CMK (cell line): Measurements from ENCODE around the gene DPH1.

Experiments used
- DNase-seq: peaks from one replicate; pipeline ENCODE4 v3.0.0-alpha.2; 2010; ENCODE audit warnings: low read depth

DPH1 gene

GRCh38 chr17:2050300-2051060, 20.5 kb downstream of the DPH1 start:
- DNase-seq: no peak

GRCh38 chr17:2051061-2051932, 21.3 kb downstream of the DPH1 start:
- DNase-seq: no peak

- DNase-seq: no peak
Measured at GRCh38 chr17:2051933-2052559, 22.1 kb downstream of the DPH1 start.

DNA sequence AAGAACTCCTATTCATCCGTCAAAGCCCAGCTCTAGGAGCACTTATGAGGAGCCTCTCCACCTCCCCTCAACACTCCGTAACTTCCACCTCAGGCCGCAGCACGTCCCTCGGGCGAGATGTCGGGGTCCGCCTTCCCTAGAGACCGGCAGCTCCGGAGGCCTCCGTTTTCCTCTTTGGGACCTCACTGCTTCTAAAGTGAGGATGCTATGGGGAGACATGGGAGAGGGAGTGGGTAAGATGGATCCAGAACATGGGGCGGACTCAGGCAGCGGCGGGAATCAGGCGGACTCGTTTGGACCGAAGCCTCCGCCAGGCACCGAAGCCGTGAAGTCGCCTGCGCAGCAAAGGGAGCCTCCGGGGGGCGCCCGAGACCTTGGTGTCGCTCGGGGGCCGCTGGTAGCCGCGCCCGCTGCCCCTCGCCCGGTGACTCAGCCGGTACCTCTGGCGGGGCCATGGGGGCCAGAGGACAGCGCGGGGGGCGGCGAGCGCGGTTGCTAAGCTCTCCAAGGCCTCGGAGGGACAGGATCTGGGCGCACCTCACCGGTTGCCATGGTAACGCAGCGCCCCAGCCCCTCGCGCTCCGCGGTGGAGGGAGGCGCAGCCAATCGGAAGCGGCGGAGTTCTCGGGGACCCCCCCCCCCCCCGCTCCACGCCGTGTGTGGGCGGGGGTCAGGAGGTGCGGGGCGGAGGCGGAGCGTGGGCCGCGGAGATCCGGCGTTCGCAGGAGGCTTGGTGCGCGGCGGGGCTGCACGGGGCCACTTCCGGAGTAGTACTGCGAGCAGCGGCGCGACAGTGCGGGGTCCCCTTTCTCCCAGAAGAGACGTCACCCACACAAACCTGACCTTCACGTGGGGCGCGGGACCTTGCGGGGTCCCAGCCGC, 23.7 kb downstream of the DPH1 start:
- no peak for DNase-seq

DNA sequence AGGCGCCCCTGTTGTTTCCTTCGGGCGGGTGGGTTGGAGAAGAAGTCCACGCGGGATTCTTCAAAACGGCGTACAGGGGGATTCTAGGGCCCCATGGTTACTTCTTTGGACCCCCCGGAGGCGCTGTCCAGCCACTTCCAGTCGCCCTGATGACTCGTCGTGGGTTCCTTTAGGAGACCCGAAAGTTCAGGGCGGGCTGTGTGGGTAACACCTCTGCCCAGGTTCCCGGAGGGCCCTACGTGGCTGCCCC, 24.2 kb downstream of the DPH1 start:
- no peak for DNase-seq

DNA sequence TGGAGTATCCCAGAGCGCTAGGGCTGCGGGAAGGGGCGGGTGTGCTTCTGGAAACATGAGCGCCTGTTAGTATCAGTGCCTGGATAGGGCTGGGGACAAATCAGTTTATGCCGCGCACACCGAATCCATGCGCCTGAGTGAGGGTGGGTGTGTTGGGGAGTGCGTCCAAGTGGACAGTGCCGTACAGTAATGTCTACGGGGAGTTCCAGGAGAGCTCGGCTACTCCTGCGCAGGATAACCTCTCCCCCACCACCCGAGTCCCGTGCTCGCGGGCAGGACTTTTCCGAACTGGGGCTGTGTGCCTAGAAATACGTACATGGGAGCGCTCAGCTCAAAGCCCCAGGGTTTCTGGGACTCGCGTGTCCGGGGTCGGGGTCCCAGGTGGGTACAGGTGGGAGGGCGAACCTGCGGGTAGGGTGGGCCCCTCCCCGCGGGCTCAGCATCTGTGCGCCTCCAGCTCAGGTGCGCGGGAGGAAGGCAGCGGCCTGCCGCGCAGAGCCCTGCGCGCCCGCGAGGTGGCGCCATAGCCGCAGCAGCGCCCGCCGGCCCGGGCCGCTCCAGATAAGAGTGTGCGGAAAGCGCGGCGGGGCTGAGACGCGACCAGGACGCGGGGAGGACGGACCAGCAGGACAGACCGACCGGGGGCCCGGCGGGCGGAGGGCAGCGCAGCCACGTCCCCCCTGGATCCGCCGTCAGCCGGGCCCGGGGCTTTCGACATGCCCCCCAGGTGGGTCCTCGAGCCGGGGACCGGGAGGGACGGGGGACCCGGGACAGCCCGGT, 24.7 kb downstream of the DPH1 start, which contains the start of gene HIC1:
Gene HIC1, plus strand, starts transcription at position 592 of the 780 bp plus-strand sequence. CDS start 1,588 bp downstream, outside the sequence.
- DNase-seq: no peak

- DNase-seq: no peak
Measured at GRCh38 chr17:2055292-2056205, 25.6 kb downstream of the DPH1 start.

GRCh38 chr17:2056206-2057174, 26.5 kb downstream of the DPH1 start:
- no peak for DNase-seq

DNA sequence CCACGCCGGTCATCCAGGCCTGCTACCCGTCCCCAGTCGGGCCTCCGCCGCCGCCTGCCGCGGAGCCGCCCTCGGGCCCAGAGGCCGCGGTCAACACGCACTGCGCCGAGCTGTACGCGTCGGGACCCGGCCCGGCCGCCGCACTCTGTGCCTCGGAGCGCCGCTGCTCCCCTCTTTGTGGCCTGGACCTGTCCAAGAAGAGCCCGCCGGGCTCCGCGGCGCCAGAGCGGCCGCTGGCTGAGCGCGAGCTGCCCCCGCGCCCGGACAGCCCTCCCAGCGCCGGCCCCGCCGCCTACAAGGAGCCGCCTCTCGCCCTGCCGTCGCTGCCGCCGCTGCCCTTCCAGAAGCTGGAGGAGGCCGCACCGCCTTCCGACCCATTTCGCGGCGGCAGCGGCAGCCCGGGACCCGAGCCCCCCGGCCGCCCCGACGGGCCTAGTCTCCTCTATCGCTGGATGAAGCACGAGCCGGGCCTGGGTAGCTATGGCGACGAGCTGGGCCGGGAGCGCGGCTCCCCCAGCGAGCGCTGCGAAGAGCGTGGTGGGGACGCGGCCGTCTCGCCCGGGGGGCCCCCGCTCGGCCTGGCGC, 27.3 kb downstream of the DPH1 start:
- no peak for DNase-seq

GRCh38 chr17:2057760-2058585, 28.0 kb downstream of the DPH1 start:
- no peak for DNase-seq

DNA sequence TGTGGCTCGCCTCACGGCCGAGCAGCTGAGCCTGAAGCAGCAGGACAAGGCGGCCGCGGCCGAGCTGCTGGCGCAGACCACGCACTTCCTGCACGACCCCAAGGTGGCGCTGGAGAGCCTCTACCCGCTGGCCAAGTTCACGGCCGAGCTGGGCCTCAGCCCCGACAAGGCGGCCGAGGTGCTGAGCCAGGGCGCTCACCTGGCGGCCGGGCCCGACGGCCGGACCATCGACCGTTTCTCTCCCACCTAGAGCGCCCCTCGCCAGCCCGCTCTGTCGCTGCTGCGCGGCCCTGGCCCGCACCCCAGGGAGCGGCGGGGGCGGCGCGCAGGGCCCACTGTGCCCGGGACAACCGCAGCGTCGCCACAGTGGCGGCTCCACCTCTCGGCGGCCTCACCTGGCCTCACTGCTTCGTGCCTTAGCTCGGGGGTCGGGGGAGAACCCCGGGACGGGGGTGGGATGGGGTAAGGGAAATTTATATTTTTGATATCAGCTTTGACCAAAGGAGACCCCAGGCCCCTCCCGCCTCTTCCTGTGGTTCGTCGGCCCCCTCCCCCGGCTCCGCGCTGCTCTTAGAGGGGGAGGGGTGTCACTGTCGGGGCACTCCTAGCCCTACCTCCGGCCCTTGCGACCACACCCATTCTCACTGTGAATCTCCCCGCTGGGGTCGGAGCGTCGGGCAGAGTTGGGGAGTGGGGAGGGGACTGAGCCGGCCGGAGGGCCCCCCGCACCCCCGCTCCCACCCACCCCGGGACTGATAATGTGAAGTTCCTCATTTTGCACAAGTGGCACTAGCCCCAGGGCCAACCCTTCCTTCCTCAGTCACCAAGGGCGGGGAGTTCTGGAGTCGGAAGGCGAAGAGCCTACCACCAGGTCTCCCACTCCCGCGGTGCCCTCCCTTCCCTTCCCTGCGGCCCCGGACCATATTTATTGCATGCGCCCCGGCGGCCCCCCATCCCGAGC, 28.9 kb downstream of the DPH1 start:
- DNase-seq: peak; percentile 66

- no peak for DNase-seq
Measured at GRCh38 chr17:2059547-2060384, 29.8 kb downstream of the DPH1 start.

- DNase-seq: no peak
Measured at GRCh38 chr17:2060385-2060658, 30.4 kb downstream of the DPH1 start.

- no peak for DNase-seq
Measured at GRCh38 chr17:2060681-2061440, 30.9 kb downstream of the DPH1 start.

- no peak for DNase-seq
Measured at GRCh38 chr17:2061441-2061958, 31.5 kb downstream of the DPH1 start.
